ENCODE results near the gene VPREB1. TPM values are rescaled to one million over a fixed set of nuclear protein-coding genes. Genes with fewer than 3 reads are reported as not detected.
"Not testable (repeated sequence)": the region's sequence is repeated elsewhere in the genome, so short reads cannot be mapped to it uniquely, and the experiment has no call there.

Gene VPREB1
- total RNA-seq, 2 experiments from 2014 or later, result not detected

- H3K4me3 Mint-ChIP-seq; H3K36me3 Mint-ChIP-seq (ENCODE audit: low read depth); H3K27me3 Mint-ChIP-seq (ENCODE audit: low read depth); DNase-seq; H3K9me3 Mint-ChIP-seq (ENCODE audit: insufficient read depth); H3K27ac Mint-ChIP-seq; POLR2A ChIA-PET; ATAC-seq: not testable (repeated sequence)
- CTCF ChIA-PET, result interaction anchor here (2.7 kb wide), 1 partner anchor 15 kb away, joined by 18 read pairs; no protein-coding TSS in a partner anchor
- peaks cover 19% of the 10 kb centered on the region for H3K4me1 Mint-ChIP-seq (ENCODE audit: low read depth)
Observed at GRCh38 chr22:22250651-22251050, 6.1 kb downstream of the VPREB1 start.

GRCh38 chr22:22256133-22256532, 11.5 kb downstream of the VPREB1 start:
- POLR2A ChIA-PET; H3K4me3 Mint-ChIP-seq; H3K4me1 Mint-ChIP-seq (ENCODE audit: low read depth): not testable (repeated sequence)

GRCh38 chr22:22258597-22259415, 14.2 kb downstream of the VPREB1 start:
- H3K27ac Mint-ChIP-seq; H3K27me3 Mint-ChIP-seq (ENCODE audit: low read depth); H3K4me1 Mint-ChIP-seq (ENCODE audit: low read depth); ATAC-seq; POLR2A ChIA-PET; DNase-seq; H3K9me3 Mint-ChIP-seq (ENCODE audit: insufficient read depth); H3K36me3 Mint-ChIP-seq (ENCODE audit: low read depth); H3K4me3 Mint-ChIP-seq; CTCF ChIA-PET: not testable (repeated sequence)

More at GRCh38 chr22:22256133-22256532, 11.5 kb downstream of the VPREB1 start:
- CTCF ChIA-PET, result interaction anchor here (1.3 kb wide), 1 partner anchor 87 kb away, joined by 6 read pairs; no protein-coding TSS in a partner anchor
- not testable (repeated sequence) for ATAC-seq; H3K9me3 Mint-ChIP-seq (ENCODE audit: insufficient read depth); H3K27me3 Mint-ChIP-seq (ENCODE audit: low read depth); H3K36me3 Mint-ChIP-seq (ENCODE audit: low read depth); DNase-seq; H3K27ac Mint-ChIP-seq

GRCh38 chr22:22260169-22260568, 15.6 kb downstream of the VPREB1 start:
- DNase-seq; H3K36me3 Mint-ChIP-seq (ENCODE audit: low read depth); ATAC-seq; CTCF ChIA-PET; H3K4me1 Mint-ChIP-seq (ENCODE audit: low read depth); H3K4me3 Mint-ChIP-seq; H3K9me3 Mint-ChIP-seq (ENCODE audit: insufficient read depth); POLR2A ChIA-PET; H3K27ac Mint-ChIP-seq; H3K27me3 Mint-ChIP-seq (ENCODE audit: low read depth): not testable (repeated sequence)

DNA sequence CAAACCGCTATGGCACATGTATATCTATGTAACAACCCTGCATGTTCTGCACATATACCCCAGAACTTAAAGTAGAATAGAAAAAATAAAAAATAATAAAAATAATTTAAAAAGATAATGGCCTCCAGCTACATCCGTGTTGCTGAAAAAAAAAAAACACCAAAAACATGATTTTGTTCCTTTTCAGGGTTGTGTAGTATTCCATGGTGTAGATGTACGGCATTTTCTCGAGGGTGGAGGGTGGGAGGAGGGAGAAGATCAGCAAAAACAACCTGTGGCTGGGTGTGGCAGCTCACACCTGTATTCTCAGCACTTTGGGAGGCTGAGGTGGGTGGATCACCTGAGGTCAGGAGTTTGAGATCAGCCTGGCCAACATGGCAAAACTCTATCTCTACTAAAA, 16.0 kb downstream of the VPREB1 start:
- H3K27me3 Mint-ChIP-seq (ENCODE audit: low read depth); ATAC-seq; H3K9me3 Mint-ChIP-seq (ENCODE audit: insufficient read depth); H3K27ac Mint-ChIP-seq; H3K4me1 Mint-ChIP-seq (ENCODE audit: low read depth); H3K36me3 Mint-ChIP-seq (ENCODE audit: low read depth); DNase-seq; POLR2A ChIA-PET; H3K4me3 Mint-ChIP-seq; CTCF ChIA-PET: not testable (repeated sequence)

DNA sequence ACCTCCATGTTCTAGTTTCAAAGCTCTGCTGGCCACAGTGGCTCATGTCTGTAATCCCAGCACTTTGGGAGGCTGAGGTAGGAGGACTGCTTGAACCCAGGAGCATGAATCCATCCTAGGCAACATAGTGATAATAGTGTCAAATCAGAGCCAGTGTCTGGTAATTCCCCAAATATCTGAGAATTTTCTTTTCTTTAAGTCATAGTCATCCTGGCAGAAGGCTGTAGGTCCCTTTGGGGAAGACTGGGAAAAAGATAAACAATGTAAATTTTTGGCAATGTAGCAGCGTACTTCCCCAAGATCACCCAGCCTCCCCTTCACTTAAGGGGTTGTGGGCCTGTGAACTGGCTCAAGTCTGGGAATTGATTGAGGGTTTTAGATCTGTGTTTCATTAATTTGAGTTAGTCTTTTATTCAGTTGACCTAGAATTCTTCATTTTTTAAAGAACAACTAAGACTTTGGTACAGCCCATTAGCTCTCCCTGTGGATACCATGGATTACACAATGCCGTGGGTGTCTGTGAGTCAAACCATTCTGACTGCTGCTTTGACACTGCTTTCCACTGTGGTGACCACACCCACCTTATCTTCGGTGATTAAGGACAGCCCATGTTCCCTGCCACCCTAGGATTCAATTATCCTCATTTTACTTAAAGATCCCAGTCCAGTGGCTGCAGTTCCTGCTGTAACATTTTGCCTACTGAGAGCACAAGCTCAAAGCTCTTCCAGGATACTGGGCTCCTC, 17.9 kb downstream of the VPREB1 start:
- POLR2A ChIA-PET; H3K27ac Mint-ChIP-seq; CTCF ChIA-PET; DNase-seq; H3K36me3 Mint-ChIP-seq (ENCODE audit: low read depth); H3K9me3 Mint-ChIP-seq (ENCODE audit: insufficient read depth); H3K4me3 Mint-ChIP-seq; H3K4me1 Mint-ChIP-seq (ENCODE audit: low read depth); ATAC-seq; H3K27me3 Mint-ChIP-seq (ENCODE audit: low read depth): not testable (repeated sequence)

GRCh38 chr22:22263823-22264222, 19.2 kb downstream of the VPREB1 start:
- H3K9me3 Mint-ChIP-seq (ENCODE audit: insufficient read depth); H3K4me1 Mint-ChIP-seq (ENCODE audit: low read depth); ATAC-seq; H3K27me3 Mint-ChIP-seq (ENCODE audit: low read depth); DNase-seq; CTCF ChIA-PET; H3K4me3 Mint-ChIP-seq; H3K36me3 Mint-ChIP-seq (ENCODE audit: low read depth); H3K27ac Mint-ChIP-seq; POLR2A ChIA-PET: not testable (repeated sequence)

DNA sequence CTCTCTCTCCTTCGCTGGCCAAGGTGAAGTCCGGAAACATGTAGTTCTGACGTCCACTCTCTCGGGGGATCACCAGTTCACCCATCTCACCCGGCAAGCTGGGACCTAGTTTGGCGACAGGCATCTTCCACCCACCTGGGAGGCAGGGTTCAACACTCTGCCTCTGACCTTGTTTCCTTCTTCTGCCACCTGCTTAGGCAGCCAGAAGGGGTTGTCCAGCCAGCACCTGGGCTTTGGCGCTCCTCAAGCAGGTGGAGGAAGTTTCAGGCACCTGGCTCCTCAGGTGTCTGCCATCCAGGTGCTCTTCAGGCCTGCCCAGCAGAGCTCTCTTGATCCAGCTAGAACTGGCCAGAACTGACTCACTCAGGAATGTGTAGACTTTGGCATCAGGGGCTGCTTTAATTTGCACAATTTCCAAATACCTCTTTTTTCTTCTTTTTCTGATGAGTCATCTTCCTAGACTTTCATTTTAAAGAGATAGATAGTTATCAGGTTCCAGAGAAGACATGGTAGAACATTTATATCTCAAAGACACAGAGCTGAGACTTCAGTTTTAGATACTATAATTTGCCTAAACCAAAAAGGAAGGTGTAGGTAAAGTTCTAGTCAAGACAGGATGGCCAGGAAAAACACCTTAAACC, 25.6 kb downstream of the VPREB1 start:
- H3K4me1 Mint-ChIP-seq (ENCODE audit: low read depth); H3K27ac Mint-ChIP-seq; H3K4me3 Mint-ChIP-seq; CTCF ChIA-PET; POLR2A ChIA-PET; H3K9me3 Mint-ChIP-seq (ENCODE audit: insufficient read depth); H3K27me3 Mint-ChIP-seq (ENCODE audit: low read depth); ATAC-seq; DNase-seq; H3K36me3 Mint-ChIP-seq (ENCODE audit: low read depth): not testable (repeated sequence)

DNA sequence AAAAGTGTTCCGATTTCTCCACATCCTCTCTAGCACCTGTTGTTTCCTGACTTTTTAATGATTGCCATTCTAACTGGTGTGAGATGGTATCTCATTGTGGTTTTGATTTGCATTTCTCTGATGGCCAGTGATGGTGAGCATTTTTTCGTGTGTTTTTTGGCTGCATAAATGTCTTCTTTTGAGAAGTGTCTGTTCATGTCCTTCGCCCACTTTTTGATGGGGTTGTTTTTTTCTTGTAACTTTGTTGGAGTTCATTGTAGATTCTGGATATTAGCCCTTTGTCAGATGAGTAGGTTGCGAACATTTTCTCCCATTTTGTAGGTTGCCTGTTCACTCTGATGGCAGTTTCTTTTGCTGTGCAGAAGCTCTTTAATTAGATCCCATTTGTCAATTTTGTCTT, 32.8 kb downstream of the VPREB1 start:
- H3K9me3 Mint-ChIP-seq (ENCODE audit: insufficient read depth); H3K36me3 Mint-ChIP-seq (ENCODE audit: low read depth); H3K4me3 Mint-ChIP-seq; H3K27me3 Mint-ChIP-seq (ENCODE audit: low read depth); POLR2A ChIA-PET; H3K27ac Mint-ChIP-seq; H3K4me1 Mint-ChIP-seq (ENCODE audit: low read depth); ATAC-seq; DNase-seq; CTCF ChIA-PET: not testable (repeated sequence)

- ATAC-seq; H3K27ac Mint-ChIP-seq; H3K9me3 Mint-ChIP-seq (ENCODE audit: insufficient read depth); H3K4me1 Mint-ChIP-seq (ENCODE audit: low read depth); CTCF ChIA-PET; H3K36me3 Mint-ChIP-seq (ENCODE audit: low read depth); DNase-seq; POLR2A ChIA-PET; H3K27me3 Mint-ChIP-seq (ENCODE audit: low read depth); H3K4me3 Mint-ChIP-seq: not testable (repeated sequence)
Observed at GRCh38 chr22:22284962-22285756, 40.6 kb downstream of the VPREB1 start.

- H3K27me3 Mint-ChIP-seq (ENCODE audit: low read depth); H3K27ac Mint-ChIP-seq; POLR2A ChIA-PET; H3K36me3 Mint-ChIP-seq (ENCODE audit: low read depth); H3K9me3 Mint-ChIP-seq (ENCODE audit: insufficient read depth); ATAC-seq; H3K4me1 Mint-ChIP-seq (ENCODE audit: low read depth); H3K4me3 Mint-ChIP-seq; CTCF ChIA-PET; DNase-seq: not testable (repeated sequence)
Observed at GRCh38 chr22:22286390-22287105, 42.0 kb downstream of the VPREB1 start.

All from activated CD8-positive, alpha-beta T cell treated with anti-CD3 and anti-CD28 coated beads, Interleukin-2, amount 10 ng/mL, durations not matched to agents 7 days and 5 days (primary cell).